ENCODE data around the gene RMRP. TPM values are rescaled to one million over a fixed set of nuclear protein-coding genes. Genes with fewer than 3 reads are reported as not detected.
"Not testable (repeated sequence)": the region's sequence is repeated elsewhere in the genome, so short reads cannot be mapped to it uniquely, and the experiment has no call there.

RMRP gene
- total and polyA plus RNA-seq, 2 donors (not counting 1 experiment from before 2014, with no cell fraction given), result 7,890 TPM; not detected in 1

- ATAC-seq (ENCODE audit: low read depth), result no peak
- H3K27me3 Mint-ChIP-seq, result no peaks in the 10 kb centered on the region
- WGBS (ENCODE audit: insufficient coverage), result no CpG with 5 or more reads among the region's 1 CpG
- Histone ChIP-seq H2AFZ (ENCODE audit: insufficient read depth, low read depth, low read length, poor library complexity, severe bottlenecking) (no peak overlapping the region), H3K9me3 (ENCODE audit: control extremely low read depth in 1 of 3, control insufficient read depth in 2 of 3, insufficient read depth in 1 of 3, low read length in 2 of 3) (peaks cover 0 to 3% (median 0%) of the 10 kb centered on the region in 3 donors), H3K4me3 (ENCODE audit: control extremely low read depth in 1 of 5, extremely low read depth in 1 of 5, insufficient read depth in 1 of 5, low read depth in 2 of 5, low read length in 4 of 5) (no peak overlapping the region), H3K9ac (ENCODE audit: low read length) (no peak overlapping the region), H3K4me2 (replicated peaks; ENCODE audit: low read depth, low read length, poor library complexity, severe bottlenecking) (peak overlapping the region; percentile 35), H3K4me1 (ENCODE audit: control insufficient read depth in 2 of 2, insufficient read depth in 2 of 2, low read length in 2 of 2) (peaks cover 89 to 98% of the 10 kb centered on the region in 2 donors), H3K36me3 (replicated peaks in 1 of 2; ENCODE audit: control extremely low read depth in 1 of 2, control insufficient read depth in 1 of 2, extremely low read depth in 1 of 2, insufficient read depth in 2 of 2, low read length in 1 of 2) (peaks cover 0 to 12% of the 10 kb centered on the region in 2 experiments), H4K20me1 (ENCODE audit: control insufficient read depth, insufficient read depth, low read length, poor library complexity, severe bottlenecking) (no peaks in the 10 kb centered on the region), H3K27me3 (replicated peaks in 1 of 4; ENCODE audit: control extremely low read depth in 1 of 4, control insufficient read depth in 3 of 4, insufficient read depth in 4 of 4, low read length in 3 of 4) (no peaks in the 10 kb centered on the region), H3K27ac (ENCODE audit: low read length in 2 of 2) (peak overlapping the region; percentile 88 to 95), H3K79me2 (ENCODE audit: control insufficient read depth, insufficient read depth, low read length) (peaks cover 46% of the 10 kb centered on the region)
- ChIA-PET POLR2A (interaction anchor here (0.8 to 2.1 kb wide), 4 partner anchors 17 to 117 kb away, joined by 4 to 15 read pairs (median 5); partner anchors contain the start of genes CCDC107, CD72 and RMRP), CTCF (interaction anchor here (0.6 to 15.0 kb wide), 8 partner anchors 8 to 105 kb away, joined by 3 to 357 read pairs (median 5); partner anchors contain the start of genes CCDC107, CD72, RMRP and SIT1)
- peak overlapping the region; percentile 88 for H3K27ac Mint-ChIP-seq
- H3K9me3 Mint-ChIP-seq (ENCODE audit: insufficient read depth), result no peaks in the 10 kb centered on the region
- H3K4me1 Mint-ChIP-seq, result peaks cover 86% of the 10 kb centered on the region
- TF ChIP-seq, protein P1, sequence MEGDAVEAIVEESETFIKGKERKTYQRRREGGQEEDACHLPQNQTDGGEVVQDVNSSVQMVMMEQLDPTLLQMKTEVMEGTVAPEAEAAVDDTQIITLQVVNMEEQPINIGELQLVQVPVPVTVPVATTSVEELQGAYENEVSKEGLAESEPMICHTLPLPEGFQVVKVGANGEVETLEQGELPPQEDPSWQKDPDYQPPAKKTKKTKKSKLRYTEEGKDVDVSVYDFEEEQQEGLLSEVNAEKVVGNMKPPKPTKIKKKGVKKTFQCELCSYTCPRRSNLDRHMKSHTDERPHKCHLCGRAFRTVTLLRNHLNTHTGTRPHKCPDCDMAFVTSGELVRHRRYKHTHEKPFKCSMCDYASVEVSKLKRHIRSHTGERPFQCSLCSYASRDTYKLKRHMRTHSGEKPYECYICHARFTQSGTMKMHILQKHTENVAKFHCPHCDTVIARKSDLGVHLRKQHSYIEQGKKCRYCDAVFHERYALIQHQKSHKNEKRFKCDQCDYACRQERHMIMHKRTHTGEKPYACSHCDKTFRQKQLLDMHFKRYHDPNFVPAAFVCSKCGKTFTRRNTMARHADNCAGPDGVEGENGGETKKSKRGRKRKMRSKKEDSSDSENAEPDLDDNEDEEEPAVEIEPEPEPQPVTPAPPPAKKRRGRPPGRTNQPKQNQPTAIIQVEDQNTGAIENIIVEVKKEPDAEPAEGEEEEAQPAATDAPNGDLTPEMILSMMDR (IDR thresholded peaks at IDR 0.05), result no peak
- TF ChIP-seq EZH2 (IDR thresholded peaks at IDR 0.05; ENCODE audit: borderline replicate concordance, insufficient read depth, low read depth, low read length, poor library complexity, severe bottlenecking), result no peak
- DNase-seq, result no peak
- H3K4me3 Mint-ChIP-seq, result peak overlapping the region; percentile 51
- intact Hi-C loops (cut with micrococcal nuclease), result no loop called here
Observed at GRCh38 chr9:35639631-35640030, 18.2 kb downstream of the RMRP start.

GRCh38 chr9:35639225-35639624, 18.6 kb downstream of the RMRP start:
- DNase-seq; H4K20me1 ChIP-seq (ENCODE audit: control insufficient read depth, insufficient read depth, low read length, poor library complexity, severe bottlenecking); intact Hi-C loops (cut with micrococcal nuclease); H3K4me3 ChIP-seq (ENCODE audit: control extremely low read depth in 1 of 5, extremely low read depth in 1 of 5, insufficient read depth in 1 of 5, low read depth in 2 of 5, low read length in 4 of 5); H3K36me3 ChIP-seq (replicated peaks in 1 of 2; ENCODE audit: control extremely low read depth in 1 of 2, control insufficient read depth in 1 of 2, extremely low read depth in 1 of 2, insufficient read depth in 2 of 2, low read length in 1 of 2); H3K9me3 ChIP-seq (ENCODE audit: control extremely low read depth in 1 of 3, control insufficient read depth in 2 of 3, insufficient read depth in 1 of 3, low read length in 2 of 3); H3K27me3 ChIP-seq (replicated peaks in 1 of 4; ENCODE audit: control extremely low read depth in 1 of 4, control insufficient read depth in 3 of 4, insufficient read depth in 4 of 4, low read length in 3 of 4); H2AFZ ChIP-seq (ENCODE audit: insufficient read depth, low read depth, low read length, poor library complexity, severe bottlenecking); H3K27me3 Mint-ChIP-seq; H3K9me3 Mint-ChIP-seq (ENCODE audit: insufficient read depth); ATAC-seq (ENCODE audit: low read depth): not testable (repeated sequence)
- Histone ChIP-seq H3K79me2 (ENCODE audit: control insufficient read depth, insufficient read depth, low read length) (peaks cover 44% of the 10 kb centered on the region), H3K4me2 (replicated peaks; ENCODE audit: low read depth, low read length, poor library complexity, severe bottlenecking) (peak overlapping the region; percentile 35), H3K27ac (ENCODE audit: low read length in 2 of 2) (peak overlapping the region; percentile 88 to 95), H3K9ac (ENCODE audit: low read length) (peak overlapping the region; percentile 14), H3K4me1 (ENCODE audit: control insufficient read depth in 2 of 2, insufficient read depth in 2 of 2, low read length in 2 of 2) (peaks cover 89 to 98% of the 10 kb centered on the region in 2 donors)
- Mint-ChIP-seq H3K4me1 (peaks cover 85% of the 10 kb centered on the region), H3K4me3 (peak overlapping the region; percentile 51), H3K27ac (peak overlapping the region; percentile 88)
- no CpG with 5 or more reads among the region's 1 CpG for WGBS (ENCODE audit: insufficient coverage)
- ChIA-PET POLR2A (interaction anchor here (0.8 to 2.1 kb wide), 4 partner anchors 18 to 117 kb away, joined by 4 to 15 read pairs (median 5); partner anchors contain the start of genes CCDC107, CD72 and RMRP), CTCF (interaction anchor here (0.6 to 15.0 kb wide), 7 partner anchors 8 to 106 kb away, joined by 3 to 357 read pairs (median 5); partner anchors contain the start of genes CCDC107, CD72 and RMRP)

DNA sequence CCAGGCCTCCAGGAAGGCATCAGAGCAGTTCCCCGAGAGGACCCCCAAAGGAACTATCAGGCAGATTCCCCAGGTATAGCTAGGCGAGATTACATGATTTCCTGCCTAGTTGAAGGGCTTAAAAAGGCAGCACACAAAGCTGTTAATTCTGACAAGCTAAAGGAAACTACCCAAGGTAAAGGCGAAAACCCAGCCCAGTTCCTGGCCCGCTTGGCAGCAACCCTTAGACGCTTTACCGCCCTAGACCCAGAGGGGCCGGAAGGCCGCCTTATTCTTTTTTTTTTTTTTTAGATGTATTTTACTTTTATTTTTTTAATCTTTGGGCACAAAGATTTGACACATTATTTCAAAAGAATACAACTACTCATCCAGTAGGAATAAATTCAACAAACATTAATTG, 19.1 kb downstream of the RMRP start:
- peak overlapping the region; percentile 88 to 95 for H3K27ac ChIP-seq (ENCODE audit: low read length in 2 of 2)
- H3K27me3 Mint-ChIP-seq; H3K4me3 ChIP-seq (ENCODE audit: control extremely low read depth in 1 of 5, extremely low read depth in 1 of 5, insufficient read depth in 1 of 5, low read depth in 2 of 5, low read length in 4 of 5); H2AFZ ChIP-seq (ENCODE audit: insufficient read depth, low read depth, low read length, poor library complexity, severe bottlenecking); H3K36me3 ChIP-seq (replicated peaks in 1 of 2; ENCODE audit: control extremely low read depth in 1 of 2, control insufficient read depth in 1 of 2, extremely low read depth in 1 of 2, insufficient read depth in 2 of 2, low read length in 1 of 2); H3K9ac ChIP-seq (ENCODE audit: low read length); H4K20me1 ChIP-seq (ENCODE audit: control insufficient read depth, insufficient read depth, low read length, poor library complexity, severe bottlenecking); intact Hi-C loops (cut with micrococcal nuclease); ATAC-seq (ENCODE audit: low read depth); H3K9me3 ChIP-seq (ENCODE audit: control extremely low read depth in 1 of 3, control insufficient read depth in 2 of 3, insufficient read depth in 1 of 3, low read length in 2 of 3); H3K9me3 Mint-ChIP-seq (ENCODE audit: insufficient read depth); H3K27me3 ChIP-seq (replicated peaks in 1 of 4; ENCODE audit: control extremely low read depth in 1 of 4, control insufficient read depth in 3 of 4, insufficient read depth in 4 of 4, low read length in 3 of 4): not testable (repeated sequence)
- H3K4me1 ChIP-seq (ENCODE audit: control insufficient read depth in 2 of 2, insufficient read depth in 2 of 2, low read length in 2 of 2), result peaks cover 90 to 94% of the 10 kb centered on the region in 2 donors
- H3K79me2 ChIP-seq (ENCODE audit: control insufficient read depth, insufficient read depth, low read length), result peaks cover 39% of the 10 kb centered on the region
- peak; percentile 51 for DNase-seq
- WGBS (ENCODE audit: insufficient coverage), result 10% methylated on average over 2 of the region's 8 CpGs
- Mint-ChIP-seq H3K4me3 (peak overlapping the region; percentile 68), H3K27ac (peak overlapping the region; percentile 91), H3K4me1 (peaks cover 88% of the 10 kb centered on the region)
- CTCF ChIA-PET, result interaction anchor here (0.7 to 15.0 kb wide), 7 partner anchors 10 to 90 kb away, joined by 3 to 357 read pairs (median 3); partner anchors contain the start of gene CD72
- H3K4me2 ChIP-seq (replicated peaks; ENCODE audit: low read depth, low read length, poor library complexity, severe bottlenecking), result peak overlapping the region; percentile 35
- POLR2A ChIA-PET, result interaction anchor here (1.1 to 2.1 kb wide), 4 partner anchors 9 to 22 kb away, joined by 4 to 15 read pairs (median 6); partner anchors contain the start of genes CCDC107, CD72 and RMRP

Data from B cell (primary cell).